H9 (cell line): ENCODE results near the gene HIP1R. TPM values are rescaled to one million over a fixed set of nuclear protein-coding genes. Genes with fewer than 3 reads are reported as not detected.

Source experiments
- DNase-seq: peaks from one replicate; pipeline ENCODE4 v3.0.0-alpha.2; 2017
- H2AFZ ChIP-seq: one replicate; pipeline ENCODE4 v1.6.1; 2013; ENCODE audit warnings: mild to moderate bottlenecking, low read length, control low read depth, moderate library complexity
- H2AK5ac ChIP-seq: 2 replicates; pipeline ENCODE4 v1.6.1; 2013; ENCODE audit warnings: low read length, control low read depth, mixed read lengths; ENCODE audit not compliant: insufficient read length
- H2BK120ac ChIP-seq: one replicate; pipeline ENCODE4 v1.6.1; 2013; ENCODE audit warnings: low read depth, mild to moderate bottlenecking, low read length, control low read depth, inconsistent platforms; ENCODE audit not compliant: poor library complexity, severe bottlenecking
- H2BK12ac ChIP-seq: 2 replicates; pipeline ENCODE4 v1.6.1; 2013; ENCODE audit warnings: low read length, control low read depth, mixed read lengths, low read depth; ENCODE audit not compliant: insufficient read length
- H2BK15ac ChIP-seq: 2 replicates; pipeline ENCODE4 v1.6.1; 2013; ENCODE audit warnings: low read depth, low read length, control low read depth
- H2BK20ac ChIP-seq: one replicate; pipeline ENCODE4 v1.6.1; 2013; ENCODE audit warnings: low read depth, mild to moderate bottlenecking, low read length, control low read depth, inconsistent platforms; ENCODE audit not compliant: poor library complexity, severe bottlenecking
- H2BK5ac ChIP-seq: 2 replicates; pipeline ENCODE4 v1.6.1; 2013; ENCODE audit warnings: low read length, control low read depth, mixed read lengths; ENCODE audit not compliant: insufficient read length
- H3K14ac ChIP-seq: 2 replicates; pipeline ENCODE4 v1.6.1; 2013; ENCODE audit warnings: low read length, control low read depth; ENCODE audit not compliant: insufficient read depth
- H3K18ac ChIP-seq: 2 replicates; pipeline ENCODE4 v1.6.1; 2013; ENCODE audit warnings: low read depth, mild to moderate bottlenecking, mixed read lengths, low read length, control low read depth; ENCODE audit not compliant: insufficient read length
- H3K23ac ChIP-seq: 2 replicates; pipeline ENCODE4 v1.6.1; 2013; ENCODE audit warnings: low read length, control low read depth, mixed read lengths, low read depth; ENCODE audit not compliant: insufficient read length
- H3K23me2 ChIP-seq: 2 replicates; pipeline ENCODE4 v1.6.1; 2013; ENCODE audit warnings: low read depth, mild to moderate bottlenecking, mixed read lengths, low read length, control low read depth; ENCODE audit not compliant: insufficient read length, poor library complexity, severe bottlenecking
- H3K27ac ChIP-seq: 2 replicates; pipeline ENCODE4 v1.5.1; 2013; ENCODE audit warnings: low read length, control low read depth, mixed read lengths, low read depth; ENCODE audit not compliant: insufficient read length
- H3K27me3 ChIP-seq: 2 replicates; pipeline ENCODE4 v1.6.1; 2013; ENCODE audit warnings: low read length, control low read depth, inconsistent platforms; ENCODE audit not compliant: insufficient read depth
- H3K4ac ChIP-seq: 2 replicates; pipeline ENCODE4 v1.6.1; 2013; ENCODE audit warnings: low read depth, mild to moderate bottlenecking, control low read depth, inconsistent platforms, low read length, moderate library complexity
- H3K4me1 ChIP-seq: 2 replicates; pipeline ENCODE4 v1.6.1; 2013; ENCODE audit warnings: low read length, control low read depth, inconsistent platforms; ENCODE audit not compliant: insufficient read depth
- H3K4me2 ChIP-seq: 2 replicates; pipeline ENCODE4 v1.6.1; 2013; ENCODE audit warnings: low read length, control low read depth, mixed read lengths; ENCODE audit not compliant: insufficient read length, insufficient read depth
- H3K56ac ChIP-seq: 2 replicates; pipeline ENCODE4 v1.6.1; 2013; ENCODE audit warnings: low read depth, mild to moderate bottlenecking, mixed read lengths, low read length, control low read depth; ENCODE audit not compliant: insufficient read length
- H3K79me1 ChIP-seq: 2 replicates; pipeline ENCODE4 v1.6.1; 2013; ENCODE audit warnings: low read depth, mild to moderate bottlenecking, moderate library complexity, low read length, control low read depth, inconsistent platforms; ENCODE audit not compliant: insufficient read depth, poor library complexity, severe bottlenecking
- H3K79me2 ChIP-seq: 2 replicates; pipeline ENCODE4 v1.6.1; 2013; ENCODE audit warnings: low read length, control low read depth, inconsistent platforms; ENCODE audit not compliant: insufficient read depth
- H3K9ac ChIP-seq: 2 replicates; pipeline ENCODE4 v1.6.1; 2013; ENCODE audit warnings: low read length, control low read depth, mixed read lengths; ENCODE audit not compliant: insufficient read length; ENCODE audit errors: extremely low read depth
- H3K9me3 ChIP-seq: one replicate; pipeline ENCODE4 v1.6.1; 2013; ENCODE audit warnings: low read depth, low read length, inconsistent platforms; ENCODE audit not compliant: control insufficient read depth
- H3T11ph ChIP-seq: one replicate; pipeline ENCODE4 v1.6.1; 2013; ENCODE audit warnings: mild to moderate bottlenecking, low read length, control low read depth, inconsistent platforms
- H4K20me1 ChIP-seq: one replicate; pipeline ENCODE4 v1.6.1; 2013; ENCODE audit not compliant: control insufficient read depth, insufficient read length, insufficient read depth
- H4K5ac ChIP-seq: 2 replicates; pipeline ENCODE4 v1.6.1; 2013; ENCODE audit warnings: low read depth, mild to moderate bottlenecking, mixed read lengths, low read length, control low read depth; ENCODE audit not compliant: insufficient read length
- H4K8ac ChIP-seq: replicated peaks from 2 replicates; pipeline ENCODE4 v1.6.1; 2013; ENCODE audit warnings: low read length, control low read depth, mixed read lengths, low read depth; ENCODE audit not compliant: insufficient read length
- H4K91ac ChIP-seq: 2 replicates; pipeline ENCODE4 v1.6.1; 2013; ENCODE audit warnings: low read depth, mild to moderate bottlenecking, moderate library complexity, mixed read lengths, low read length, control low read depth; ENCODE audit not compliant: insufficient read length
- H3K27ac Mint-ChIP-seq, 3 experiments: 2 replicates in 2 of 3; 3 replicates in 1 of 3; pipeline ENCODE4 v1.8.0; 2020 to 2021; ENCODE audit warnings: mixed read lengths in 3 of 3, mild to moderate bottlenecking in 1 of 3, moderate library complexity in 1 of 3
- H3K27me3 Mint-ChIP-seq: 2 replicates; pipeline ENCODE4 v1.8.0; 2021; ENCODE audit warnings: low read depth, mild to moderate bottlenecking, moderate library complexity, mixed read lengths
- H3K36me3 Mint-ChIP-seq, 3 experiments: 2 replicates in 2 of 3; 3 replicates in 1 of 3; pipeline ENCODE4 v1.8.0; 2020 to 2021; ENCODE audit warnings: low read depth in 3 of 3, mixed read lengths in 3 of 3; ENCODE audit not compliant: insufficient read depth in 1 of 3
- H3K4me1 Mint-ChIP-seq, 2 experiments: 2 replicates each; pipeline ENCODE4 v1.8.0; 2020; ENCODE audit warnings: mixed read lengths in 2 of 2
- H3K4me3 Mint-ChIP-seq, 2 experiments: 2 replicates in 1 of 2; 3 replicates in 1 of 2; pipeline ENCODE4 v1.8.0; 2020 to 2021; ENCODE audit warnings: mild to moderate bottlenecking in 2 of 2, mixed read lengths in 2 of 2, moderate library complexity in 1 of 2
- H3K9me3 Mint-ChIP-seq, 2 experiments: 2 replicates in 1 of 2; 3 replicates in 1 of 2; pipeline ENCODE4 v1.8.0; 2020; ENCODE audit warnings: mild to moderate bottlenecking in 2 of 2, mixed read lengths in 2 of 2, moderate library complexity in 1 of 2
- CTCF ChIP-seq: fragments of 200-600 bp; sonication (generic); conservative IDR thresholded peaks from 3 replicates; pipeline ENCODE4 v1.8.0; 2021; ENCODE audit warnings: antibody characterized with exemption, mild to moderate bottlenecking
- WGBS: extraction: QIAGEN DNeasy Blood & Tissue Kit; methylation state at CpG from one replicate; pipeline ENCODE4 v1.1.7; 2013; ENCODE audit warnings: missing lambda C conversion rate, low lambda C conversion rate, mixed read lengths; ENCODE audit not compliant: insufficient read length; ENCODE audit errors: extremely low coverage; 5-methylcytosine and 5-hydroxymethylcytosine counted together
- total RNA-seq: library from RNA; stranded (reverse); gene quantifications from 2 replicates; pipeline ENCODE4 v1.2.1, GENCODE V29; 2021

HIP1R gene
- total RNA-seq, 1 experiment from 2014 or later = 17.4 TPM

- Histone ChIP-seq H2BK12ac (no peak overlapping the region), H2BK120ac (no peak overlapping the region), H3K18ac (no peak overlapping the region), H4K20me1 (no peaks in the 10 kb centered on the region), H2BK15ac (no peak overlapping the region), H3K4me1 (no peaks in the 10 kb centered on the region), H3K4ac (no peak overlapping the region), H4K91ac (no peak overlapping the region), H3T11ph (no peak overlapping the region), H3K4me2 (no peak overlapping the region), H3K9ac (no peak overlapping the region), H3K23me2 (no peaks in the 10 kb centered on the region), H3K56ac (no peak overlapping the region), H4K8ac (no peak overlapping the region), H3K27me3 (no peaks in the 10 kb centered on the region), H3K79me1 (no peaks in the 10 kb centered on the region), H3K14ac (no peak overlapping the region), H2AFZ (no peak overlapping the region), H3K27ac (no peak overlapping the region), H2AK5ac (no peak overlapping the region), H4K5ac (no peak overlapping the region), H3K79me2 (no peaks in the 10 kb centered on the region), H2BK5ac (no peak overlapping the region), H2BK20ac (no peak overlapping the region), H3K23ac (no peak overlapping the region), H3K9me3 (no peaks in the 10 kb centered on the region)
- no peak for DNase-seq
- H3K9me3 Mint-ChIP-seq = no peaks in the 10 kb centered on the region; a peak in 1 of 5 replicates
- TF ChIP-seq CTCF = no peak
- H3K36me3 Mint-ChIP-seq = no peaks in the 10 kb centered on the region
- no peak overlapping the region for H3K27ac Mint-ChIP-seq
- H3K27me3 Mint-ChIP-seq = no peaks in the 10 kb centered on the region
- WGBS = no CpG with 5 or more reads among the region's 4 CpGs
- H3K4me3 Mint-ChIP-seq = no peak overlapping the region
- H3K4me1 Mint-ChIP-seq = peaks cover 5% of the 10 kb centered on the region in 2 experiments
Observed at GRCh38 chr12:122795807-122796206, 39.5 kb upstream of the HIP1R start.
